HG02943 (cell line): ENCODE measurements around the gene CREB3L2.
"Not testable (repeated sequence)": the region's sequence is repeated elsewhere in the genome, so short reads cannot be mapped to it uniquely, and the experiment has no call there.

Experiments used
- ATAC-seq: cut with Tn5 transposase; IDR thresholded peaks from one replicate; pipeline ENCODE4 v1.9.1; 2021; ENCODE audit warnings: mild to moderate bottlenecking, low read depth, moderate library complexity; ENCODE audit not compliant: unreplicated experiment

The CREB3L2 gene

DNA sequence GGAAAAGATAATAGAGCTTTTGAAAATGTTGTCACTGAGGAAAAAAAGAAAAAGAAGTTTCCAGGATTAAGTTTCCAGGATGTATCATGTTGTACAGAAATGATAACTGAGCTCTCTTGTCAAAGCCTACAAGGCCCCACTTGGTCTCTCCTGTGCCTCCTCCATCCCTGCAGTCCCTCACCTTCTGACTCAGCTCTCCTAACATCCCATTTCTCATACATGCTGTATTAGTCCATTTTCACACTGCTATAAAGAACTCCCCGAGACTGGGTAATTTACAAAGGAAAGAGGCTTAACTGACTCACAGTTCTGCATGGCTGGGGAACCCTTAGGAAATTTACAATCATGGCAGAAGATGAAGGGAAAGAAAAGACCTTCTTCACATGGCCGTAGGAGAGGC, 151.3 kb downstream of the CREB3L2 start:
- ATAC-seq: no peak

DNA sequence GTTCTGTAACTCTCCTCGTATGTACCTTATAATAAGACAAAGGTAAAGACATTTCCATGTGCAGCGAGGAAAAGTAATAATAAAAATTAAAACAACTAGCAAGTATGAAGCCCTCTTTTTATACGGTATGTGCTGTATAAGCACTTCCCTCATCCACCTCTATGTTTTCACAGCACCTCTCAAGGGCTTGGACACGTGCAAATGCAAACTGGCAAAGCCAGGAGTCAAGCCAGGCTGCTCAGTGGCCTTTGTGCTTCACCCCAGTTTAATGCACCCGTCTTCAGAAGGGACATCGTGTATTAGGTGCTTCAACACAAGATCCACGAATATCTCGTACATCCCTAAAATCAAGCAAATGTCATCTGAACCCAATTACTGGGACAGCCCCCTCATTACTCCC, 153.8 kb downstream of the CREB3L2 start:
- ATAC-seq: no peak

DNA sequence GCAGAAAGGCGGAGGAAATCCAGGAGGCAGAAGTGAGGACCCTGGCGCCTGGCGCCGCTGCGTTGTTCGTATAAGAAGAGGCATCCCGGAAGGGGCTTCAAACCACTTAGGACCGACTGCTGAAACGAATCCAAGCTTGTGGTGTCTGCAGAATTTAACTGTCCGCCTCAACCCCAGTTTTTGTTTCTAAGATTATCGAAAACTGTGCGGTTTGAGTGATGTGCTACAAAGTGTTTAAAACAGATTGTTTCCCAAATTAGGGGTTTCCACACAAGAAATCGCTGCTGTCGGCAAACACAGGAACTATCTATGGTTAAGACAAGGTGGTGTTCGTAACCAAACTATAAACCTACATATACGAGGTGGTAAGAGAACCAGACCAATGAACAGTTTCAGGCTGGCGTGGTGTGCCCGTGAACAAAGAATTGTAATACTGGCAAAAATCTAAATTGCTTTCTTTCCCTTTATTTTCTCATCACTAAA, 154.3 kb downstream of the CREB3L2 start:
- ATAC-seq: no peak

DNA sequence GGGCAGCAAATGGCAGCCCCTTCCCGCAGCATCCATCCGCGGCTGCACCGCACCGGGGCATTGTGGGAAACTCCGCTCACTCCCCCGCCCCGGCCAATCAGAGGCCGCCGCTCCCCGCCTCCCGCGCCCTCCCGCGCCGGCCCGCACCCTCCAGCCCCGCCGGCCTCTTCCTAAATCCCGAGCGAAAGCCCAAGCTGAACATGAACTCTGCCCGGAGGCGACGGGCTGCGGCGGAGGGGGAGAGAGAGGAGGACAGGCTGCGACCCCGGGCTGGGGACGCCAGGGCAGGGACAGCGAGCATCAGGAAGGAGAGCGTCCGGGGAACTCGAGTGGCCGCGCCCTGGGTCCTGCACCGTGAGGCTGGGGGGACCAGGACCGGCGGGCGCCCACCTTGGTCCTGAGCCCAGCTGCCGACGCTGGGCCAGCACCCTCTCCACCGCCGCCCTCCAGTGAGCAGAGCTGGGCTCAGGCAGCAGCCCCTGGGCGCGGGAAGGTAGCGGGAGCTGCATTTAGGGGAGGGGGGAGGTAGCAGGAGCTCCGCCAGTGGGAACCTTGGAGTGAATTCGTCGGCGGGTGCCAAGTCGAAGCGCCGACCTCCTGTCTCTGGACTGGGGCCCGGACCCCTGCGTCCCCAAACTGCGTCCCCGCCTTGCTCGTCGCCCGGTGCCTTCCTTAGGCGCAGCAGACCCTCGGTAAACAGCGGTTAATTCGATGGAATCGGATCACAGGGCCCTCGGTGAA, 154.9 kb downstream of the CREB3L2 start, which contains the start of gene DGKI:
Gene DGKI (minus strand): TSS at position 148 of the 741 bp plus-strand sequence.
- no peak for ATAC-seq

DNA sequence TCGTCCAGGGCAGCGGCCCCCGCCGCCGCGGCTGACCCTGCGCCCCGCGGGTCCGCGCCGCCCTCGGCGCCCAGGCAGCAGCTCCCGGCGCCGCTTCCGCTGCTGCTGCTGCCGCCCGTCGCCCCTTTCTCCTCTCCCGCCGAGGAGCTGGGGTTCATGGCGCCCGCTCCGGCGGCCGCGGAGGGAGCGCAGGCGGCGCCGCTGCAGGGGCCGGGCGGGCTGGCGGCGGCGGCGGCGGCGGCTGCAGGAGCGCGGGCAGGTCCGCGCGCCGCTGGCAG, 155.4 kb downstream of the CREB3L2 start:
- ATAC-seq: no peak

DNA sequence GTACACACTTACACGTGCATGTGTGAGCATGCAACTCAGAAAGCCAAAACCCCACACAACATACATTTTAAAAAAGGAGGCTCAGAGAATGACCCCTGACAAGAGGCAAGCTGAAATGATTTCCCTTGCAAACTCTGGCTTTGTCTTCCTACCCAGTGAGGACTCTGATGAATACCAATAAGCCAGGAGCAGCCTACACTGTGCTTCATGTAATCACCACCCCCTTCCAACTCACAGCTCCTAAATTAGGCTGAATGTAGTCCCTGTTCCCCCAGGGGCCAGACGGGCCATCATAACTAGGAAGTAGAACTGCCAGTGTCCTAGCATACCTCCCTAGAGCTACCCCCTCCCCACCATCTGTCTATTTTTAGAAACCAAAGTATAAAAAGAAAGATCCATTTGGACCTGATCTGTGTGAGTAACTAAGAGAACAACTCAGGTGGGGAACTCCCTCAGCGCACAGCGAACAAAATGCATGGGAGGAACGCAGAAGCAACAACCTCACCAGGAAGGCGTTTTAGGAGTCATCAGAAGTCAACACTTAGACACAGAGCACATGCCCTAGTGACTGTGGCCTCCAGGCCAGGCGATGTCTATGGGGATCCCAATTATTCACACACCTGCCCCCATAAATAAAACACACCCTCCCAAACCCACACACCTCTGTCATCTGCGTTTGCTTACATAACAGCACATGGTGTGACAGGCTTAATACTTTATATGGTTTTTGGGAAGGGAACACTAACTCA, 157.0 kb downstream of the CREB3L2 start:
- no peak for ATAC-seq

GRCh38 chr7:137839903-137840779, 161.7 kb downstream of the CREB3L2 start:
- no peak for ATAC-seq

DNA sequence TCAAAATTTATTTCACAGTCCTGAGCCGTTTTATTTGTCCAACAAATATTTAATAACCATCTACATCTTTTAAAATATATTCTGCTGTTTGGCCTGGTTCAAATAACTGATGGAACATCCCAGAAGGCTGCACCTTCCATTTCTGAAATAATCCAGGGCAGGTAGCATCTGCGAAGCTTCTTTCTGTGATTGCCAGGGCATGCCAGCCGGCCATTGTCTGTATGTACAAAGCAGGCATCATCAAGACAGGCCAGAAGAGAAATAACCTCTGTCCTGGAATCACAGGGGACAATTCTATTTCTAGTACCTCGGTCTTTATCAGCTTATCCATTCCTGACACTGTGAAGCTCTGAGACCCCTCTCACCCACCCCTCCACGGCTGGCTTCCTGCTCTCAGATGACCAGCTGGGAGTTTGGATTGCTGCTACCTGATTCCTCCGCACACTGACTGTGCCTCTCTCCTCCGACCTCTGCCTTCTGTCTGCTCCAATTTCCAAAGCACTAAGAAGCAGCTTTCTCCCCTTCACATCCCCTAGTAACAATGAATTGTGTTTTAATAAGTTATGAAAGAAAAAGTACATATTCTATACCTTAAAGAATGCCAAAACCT, 163.1 kb downstream of the CREB3L2 start:
- ATAC-seq: no peak

- no peak for ATAC-seq
Observed at GRCh38 chr7:137836541-137836940, 165.3 kb downstream of the CREB3L2 start.

- no peak for ATAC-seq
Observed at GRCh38 chr7:137836113-137836509, 165.8 kb downstream of the CREB3L2 start.

GRCh38 chr7:137835486-137836112, 166.3 kb downstream of the CREB3L2 start:
- no peak for ATAC-seq

- no peak for ATAC-seq
Observed at GRCh38 chr7:137834552-137834951, 167.3 kb downstream of the CREB3L2 start.

DNA sequence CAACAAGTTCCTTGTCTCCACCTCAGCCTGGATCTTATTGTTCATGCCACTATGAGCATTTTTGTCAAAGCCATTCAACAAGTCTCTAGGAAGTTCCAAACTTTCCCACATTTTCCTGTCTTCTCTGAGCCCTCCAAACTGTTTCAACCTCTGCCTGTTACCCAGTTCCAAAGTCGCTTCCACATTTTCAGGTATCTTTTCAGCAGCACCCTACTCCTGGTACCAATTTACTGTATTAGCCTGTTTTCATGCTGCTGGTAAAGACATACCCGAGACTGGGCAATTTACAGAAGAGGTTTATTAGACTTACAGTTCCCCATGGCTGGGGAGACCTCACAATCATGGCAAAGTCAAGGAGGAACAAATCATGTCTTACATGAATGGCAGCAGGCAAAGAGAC, 168.9 kb downstream of the CREB3L2 start:
- ATAC-seq: not testable (repeated sequence)

- ATAC-seq: no peak
Observed at GRCh38 chr7:137832382-137832781, 169.5 kb downstream of the CREB3L2 start.

GRCh38 chr7:137831555-137831954, 170.3 kb downstream of the CREB3L2 start:
- ATAC-seq: not testable (repeated sequence)

DNA sequence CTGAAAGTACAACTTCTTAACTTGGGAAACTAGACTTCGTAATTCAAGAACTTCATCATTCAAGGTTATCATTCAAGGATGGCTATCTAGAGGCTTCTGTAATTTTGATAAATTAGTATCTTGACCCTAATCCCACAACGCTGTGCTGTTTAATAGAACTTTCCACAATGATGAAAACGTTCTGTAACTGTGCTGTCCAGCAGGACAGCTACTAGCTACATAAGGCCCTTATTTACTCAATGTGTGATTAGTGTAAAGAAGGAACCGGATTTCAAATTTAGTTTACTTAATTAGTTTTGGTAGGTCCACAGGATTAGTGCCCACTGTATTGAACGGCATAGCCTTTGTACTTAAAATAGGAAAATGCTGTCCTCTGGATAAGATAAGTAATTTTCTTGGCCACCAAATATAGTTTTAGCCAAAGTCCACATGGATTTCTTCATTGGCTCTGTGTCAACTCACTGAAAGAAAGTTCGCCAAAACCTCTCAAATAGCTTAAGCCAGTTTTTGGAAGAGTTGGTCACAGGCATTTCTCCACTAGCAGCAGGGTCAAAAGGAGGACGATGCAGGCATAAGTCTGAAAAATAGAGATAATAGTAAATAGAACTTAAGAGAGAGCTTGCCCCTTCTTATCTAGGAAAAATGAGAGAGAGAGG, 172.4 kb downstream of the CREB3L2 start:
- ATAC-seq: no peak

DNA sequence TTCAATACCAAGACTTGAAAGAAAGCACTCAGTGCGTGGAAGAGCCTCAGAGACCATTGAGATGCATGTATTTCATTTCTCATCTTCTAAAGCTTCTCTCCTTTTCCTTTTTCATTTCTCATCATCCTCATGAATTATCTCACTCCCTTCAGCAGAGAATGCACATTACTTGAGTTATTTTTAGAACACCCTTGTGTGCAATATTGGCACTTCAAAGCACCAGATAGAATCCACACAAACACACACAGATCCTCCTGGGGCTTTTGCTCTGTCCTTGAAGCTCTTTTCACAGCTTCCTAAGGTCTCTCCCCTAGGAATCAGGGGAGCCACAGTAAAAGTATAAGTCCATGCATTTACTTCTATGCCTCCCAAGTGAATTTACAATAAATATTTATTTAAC, 173.4 kb downstream of the CREB3L2 start:
- no peak for ATAC-seq

GRCh38 chr7:137825489-137825888, 176.4 kb downstream of the CREB3L2 start:
- no peak for ATAC-seq
